ENCODE measurements around the gene CYP46A1.

Gene CYP46A1

GRCh38 chr14:99733540-99734405 is 49.7 kb downstream of the CYP46A1 start:
- no peak overlapping the region for H3K9ac ChIP-seq (ENCODE audit: low read length)
- H3K4me3 ChIP-seq (ENCODE audit: low read length): no peak overlapping the region
- H3K36me3 ChIP-seq (ENCODE audit: control insufficient read depth, insufficient read depth, low read length): no peaks in the 10 kb centered on the region
- H3K4me1 ChIP-seq (ENCODE audit: control insufficient read depth, insufficient read depth, low read length): peaks cover 17% of the 10 kb centered on the region
- H3K27ac ChIP-seq (ENCODE audit: low read depth, low read length): no peak overlapping the region
- H3K27me3 ChIP-seq (ENCODE audit: control insufficient read depth, insufficient read depth, low read length): no peaks in the 10 kb centered on the region

DNA sequence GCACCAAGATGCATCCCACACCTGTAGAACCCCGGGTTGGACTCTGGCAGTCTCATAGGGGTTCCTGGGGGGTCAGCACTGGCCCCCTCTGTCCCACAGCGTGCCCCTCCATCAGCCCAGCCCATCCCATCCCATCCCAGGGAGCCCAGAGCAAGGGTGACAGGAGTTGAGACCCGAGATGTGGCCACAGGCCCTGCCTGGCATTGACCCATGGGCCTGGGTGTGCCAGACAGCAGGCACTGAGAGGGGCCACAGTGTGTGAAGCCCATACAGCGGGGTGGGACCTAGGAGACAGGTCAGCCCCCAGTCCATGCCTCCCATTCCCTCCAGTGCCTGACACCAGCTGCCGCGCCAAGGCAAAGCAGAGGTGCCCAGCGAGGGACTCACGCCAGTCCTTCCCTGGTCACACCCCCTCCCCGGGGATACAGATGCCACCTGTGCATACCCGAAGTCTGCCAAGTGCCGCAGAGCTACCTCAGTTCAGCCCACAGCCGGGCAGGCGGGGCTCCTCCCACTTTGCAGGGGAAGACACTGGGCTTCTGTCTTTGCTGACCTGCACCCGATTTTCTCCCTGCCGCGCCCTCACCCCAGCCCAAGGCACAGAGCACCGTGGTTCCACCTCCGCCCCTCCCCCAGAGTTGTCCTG is 50.4 kb downstream of the CYP46A1 start:
- Histone ChIP-seq H3K4me1 (ENCODE audit: control insufficient read depth, insufficient read depth, low read length) (peaks cover 17% of the 10 kb centered on the region), H3K4me3 (ENCODE audit: low read length) (no peak overlapping the region), H3K27me3 (ENCODE audit: control insufficient read depth, insufficient read depth, low read length) (no peaks in the 10 kb centered on the region), H3K27ac (ENCODE audit: low read depth, low read length) (no peak overlapping the region), H3K9ac (ENCODE audit: low read length) (no peak overlapping the region), H3K36me3 (ENCODE audit: control insufficient read depth, insufficient read depth, low read length) (no peaks in the 10 kb centered on the region)

DNA sequence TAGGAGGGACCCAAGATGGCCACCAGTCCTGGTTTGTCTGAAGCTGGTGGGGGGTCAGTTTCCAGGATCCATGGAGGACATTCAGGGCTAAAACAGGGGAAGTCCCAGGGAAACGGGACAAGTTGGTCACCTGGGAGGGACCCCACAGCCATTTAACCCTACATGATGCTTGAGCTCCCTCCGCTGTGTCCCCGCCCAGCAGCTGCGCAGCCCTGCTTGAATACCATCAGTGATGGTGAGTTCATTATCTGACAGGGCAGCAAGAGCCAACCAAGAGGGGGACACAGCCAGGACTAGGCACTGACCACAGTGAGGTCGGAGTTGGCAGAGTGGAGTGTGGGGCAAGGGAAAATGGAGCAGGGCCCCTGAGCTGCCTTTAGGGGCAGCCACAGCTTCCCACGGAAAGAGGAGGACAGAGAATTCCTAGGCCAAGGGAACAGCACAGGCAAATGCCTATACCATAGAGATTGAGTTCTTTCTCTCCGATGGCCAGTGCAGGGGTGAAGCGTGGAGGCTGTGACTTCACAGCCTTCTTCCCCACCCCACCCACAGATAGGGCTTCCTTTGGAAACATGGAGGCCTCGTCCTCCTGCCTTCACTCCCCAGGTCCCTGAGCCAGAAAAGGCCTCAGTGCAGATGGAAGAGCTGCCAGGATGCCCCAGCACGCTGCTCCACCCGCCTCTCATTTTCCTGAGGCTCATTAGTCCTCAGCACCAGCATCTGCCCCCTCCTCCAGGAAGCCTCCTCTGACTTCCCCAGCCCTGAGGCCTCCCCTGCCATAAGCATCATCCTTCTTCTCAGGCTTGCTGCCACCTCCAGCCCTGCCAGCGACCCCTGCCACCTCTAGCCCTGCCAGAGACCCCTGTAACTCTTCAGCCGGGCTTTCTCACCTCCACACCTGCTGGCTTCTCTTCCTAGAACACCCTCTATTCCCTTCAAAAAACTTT is 51.4 kb downstream of the CYP46A1 start:
- Histone ChIP-seq H3K36me3 (ENCODE audit: control insufficient read depth, insufficient read depth, low read length) (no peaks in the 10 kb centered on the region), H3K27ac (ENCODE audit: low read depth, low read length) (no peak overlapping the region), H3K4me1 (ENCODE audit: control insufficient read depth, insufficient read depth, low read length) (peaks cover 22% of the 10 kb centered on the region), H3K4me3 (ENCODE audit: low read length) (no peak overlapping the region), H3K9ac (ENCODE audit: low read length) (no peak overlapping the region), H3K27me3 (ENCODE audit: control insufficient read depth, insufficient read depth, low read length) (no peaks in the 10 kb centered on the region)

- Histone ChIP-seq H3K4me3 (ENCODE audit: low read length) (peak overlapping the region; percentile 69), H3K36me3 (ENCODE audit: control insufficient read depth, insufficient read depth, low read length) (no peaks in the 10 kb centered on the region), H3K27ac (ENCODE audit: low read depth, low read length) (peak overlapping the region; percentile 84), H3K27me3 (ENCODE audit: control insufficient read depth, insufficient read depth, low read length) (no peaks in the 10 kb centered on the region), H3K4me1 (ENCODE audit: control insufficient read depth, insufficient read depth, low read length) (peaks cover 22% of the 10 kb centered on the region), H3K9ac (ENCODE audit: low read length) (no peak overlapping the region)
These were observed 52.7 kb downstream of the CYP46A1 start for GRCh38 chr14:99736603-99737371.

DNA sequence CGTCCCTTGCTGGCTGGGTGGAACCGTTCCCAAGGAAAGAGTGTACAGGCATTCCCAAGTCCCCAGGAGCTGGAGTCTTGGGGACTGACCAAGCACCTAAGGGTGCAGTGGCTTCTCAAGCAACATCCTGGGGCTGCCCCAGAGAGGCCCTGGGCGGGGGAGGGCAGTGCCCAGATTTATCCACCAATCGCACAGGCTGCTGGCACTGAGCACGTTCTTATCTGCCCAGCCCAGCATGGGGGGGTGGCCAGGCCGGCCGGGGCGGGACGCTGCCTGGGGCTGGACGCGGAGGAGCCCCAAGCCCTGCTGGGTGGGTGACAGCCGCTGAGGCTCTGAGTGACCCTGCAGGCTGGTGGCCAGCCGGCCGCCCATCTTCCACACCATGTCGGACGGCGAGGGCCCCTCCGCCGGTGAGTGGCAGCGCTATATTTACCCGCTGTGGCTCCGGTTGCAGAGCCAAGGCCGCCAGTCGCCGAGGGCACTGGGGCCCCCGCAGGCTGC is 53.4 kb downstream of the CYP46A1 start:
- H3K27me3 ChIP-seq (ENCODE audit: control insufficient read depth, insufficient read depth, low read length): no peaks in the 10 kb centered on the region
- H3K9ac ChIP-seq (ENCODE audit: low read length): no peak overlapping the region
- peak overlapping the region; percentile 84 for H3K27ac ChIP-seq (ENCODE audit: low read depth, low read length)
- H3K36me3 ChIP-seq (ENCODE audit: control insufficient read depth, insufficient read depth, low read length): no peaks in the 10 kb centered on the region
- peaks cover 22% of the 10 kb centered on the region for H3K4me1 ChIP-seq (ENCODE audit: control insufficient read depth, insufficient read depth, low read length)
- peak overlapping the region; percentile 69 for H3K4me3 ChIP-seq (ENCODE audit: low read length)

DNA sequence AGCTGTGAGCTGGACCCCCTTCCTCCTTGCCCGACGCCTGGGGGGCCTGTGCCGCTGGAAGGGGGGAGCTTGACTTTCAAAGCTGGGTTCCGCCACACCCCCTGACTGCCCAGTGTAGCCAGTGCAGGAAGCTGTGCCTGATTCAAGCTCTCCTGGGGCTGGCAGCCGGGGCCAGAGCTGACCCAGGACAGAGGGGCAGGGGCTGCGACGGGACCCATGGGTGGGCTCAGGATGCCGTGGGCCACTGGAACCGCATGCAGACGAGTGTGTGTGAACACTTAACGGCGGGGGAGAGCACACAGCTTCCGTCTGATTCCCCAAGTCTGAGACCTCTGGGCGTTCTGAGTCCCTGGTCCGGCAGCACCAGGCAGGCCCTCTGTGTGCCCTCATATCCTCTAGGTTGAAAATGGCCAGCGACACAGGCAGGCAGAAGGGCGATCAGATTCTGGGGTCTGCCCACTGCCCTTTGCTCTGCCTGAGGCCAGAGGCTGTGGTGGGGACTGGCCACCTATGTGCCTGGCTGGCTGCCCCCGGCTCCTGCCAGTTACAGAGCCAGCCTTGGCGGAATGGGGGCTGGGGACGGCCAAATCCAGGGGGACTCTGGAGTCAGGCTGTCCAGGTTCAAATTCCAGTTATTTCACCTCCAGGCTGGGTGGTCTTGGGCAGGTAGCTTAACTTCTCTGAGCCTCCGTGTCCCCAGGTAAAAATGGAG is 54.0 kb downstream of the CYP46A1 start:
- Histone ChIP-seq H3K27ac (ENCODE audit: low read depth, low read length) (peak overlapping the region; percentile 84), H3K4me1 (ENCODE audit: control insufficient read depth, insufficient read depth, low read length) (peaks cover 22% of the 10 kb centered on the region), H3K4me3 (ENCODE audit: low read length) (peak overlapping the region; percentile 69)

DNA sequence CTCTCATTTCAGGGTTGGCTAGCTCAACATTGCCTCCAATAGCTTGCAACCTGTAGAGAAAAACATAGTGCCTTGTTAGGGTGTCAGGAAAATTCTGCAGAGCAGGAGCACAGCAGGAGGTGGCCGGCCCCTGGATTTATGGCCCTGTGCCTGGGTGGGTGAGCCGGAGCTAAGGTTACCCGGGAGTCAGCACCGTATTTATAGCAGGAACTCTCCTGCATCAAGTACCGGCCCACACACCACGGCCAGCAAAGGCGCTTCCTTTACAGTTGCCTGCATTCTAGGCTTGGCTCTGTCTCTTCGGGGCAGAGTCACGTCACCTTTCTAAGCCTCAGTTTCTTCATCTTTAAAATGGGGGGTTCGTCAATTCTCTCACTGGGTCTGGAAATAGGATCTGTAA is 56.3 kb downstream of the CYP46A1 start:
- Histone ChIP-seq H3K9ac (ENCODE audit: low read length) (no peak overlapping the region), H3K27me3 (ENCODE audit: control insufficient read depth, insufficient read depth, low read length) (no peaks in the 10 kb centered on the region), H3K4me1 (ENCODE audit: control insufficient read depth, insufficient read depth, low read length) (peaks cover 25% of the 10 kb centered on the region), H3K4me3 (ENCODE audit: low read length) (no peak overlapping the region), H3K27ac (ENCODE audit: low read depth, low read length) (peak overlapping the region; percentile 84), H3K36me3 (ENCODE audit: control insufficient read depth, insufficient read depth, low read length) (no peaks in the 10 kb centered on the region)

More for the DNA sequence above, 54.0 kb downstream of the CYP46A1 start:
- H3K36me3 ChIP-seq (ENCODE audit: control insufficient read depth, insufficient read depth, low read length): no peaks in the 10 kb centered on the region
- H3K9ac ChIP-seq (ENCODE audit: low read length): no peak overlapping the region
- H3K27me3 ChIP-seq (ENCODE audit: control insufficient read depth, insufficient read depth, low read length): no peaks in the 10 kb centered on the region

DNA sequence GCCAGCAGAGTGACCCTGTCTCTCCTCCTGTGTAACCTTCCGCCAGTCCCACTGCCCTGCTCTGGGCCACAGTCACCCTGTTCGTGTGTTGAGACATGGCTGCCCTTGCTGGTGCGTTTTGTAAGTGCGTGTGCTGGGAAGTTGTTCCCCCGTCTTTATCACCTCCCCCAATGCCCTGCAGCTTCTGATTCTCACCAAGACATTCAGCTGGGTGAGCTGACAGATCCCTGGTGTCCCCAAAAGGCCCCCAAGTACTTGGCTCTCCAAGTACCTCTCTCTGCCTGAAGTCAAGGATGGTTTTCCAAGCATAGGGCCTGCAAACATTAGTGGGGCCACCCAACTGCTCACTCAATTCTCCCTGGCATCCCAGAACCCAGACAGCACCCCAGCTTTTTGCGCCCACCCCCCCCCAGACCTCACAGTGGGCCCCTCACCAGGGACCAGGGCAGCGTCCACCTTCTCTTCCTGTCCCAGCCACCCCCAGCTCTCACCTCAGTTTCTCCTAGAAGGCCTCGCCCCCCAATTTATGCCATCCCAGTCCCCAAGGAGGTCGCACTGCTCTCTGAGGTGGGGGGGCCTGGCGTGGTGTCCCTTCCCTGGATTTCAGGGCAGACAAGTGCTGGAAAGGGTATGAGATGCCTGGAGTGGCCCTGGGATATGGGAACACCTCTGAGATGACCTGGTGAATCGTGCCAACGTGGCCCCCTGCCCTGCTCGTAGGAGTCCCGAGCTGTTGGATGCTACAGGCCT is 57.3 kb downstream of the CYP46A1 start:
- Histone ChIP-seq H3K27me3 (ENCODE audit: control insufficient read depth, insufficient read depth, low read length) (no peaks in the 10 kb centered on the region), H3K9ac (ENCODE audit: low read length) (no peak overlapping the region), H3K4me1 (ENCODE audit: control insufficient read depth, insufficient read depth, low read length) (peaks cover 33% of the 10 kb centered on the region), H3K4me3 (ENCODE audit: low read length) (no peak overlapping the region), H3K36me3 (ENCODE audit: control insufficient read depth, insufficient read depth, low read length) (no peaks in the 10 kb centered on the region), H3K27ac (ENCODE audit: low read depth, low read length) (peak overlapping the region; percentile 84)

DNA sequence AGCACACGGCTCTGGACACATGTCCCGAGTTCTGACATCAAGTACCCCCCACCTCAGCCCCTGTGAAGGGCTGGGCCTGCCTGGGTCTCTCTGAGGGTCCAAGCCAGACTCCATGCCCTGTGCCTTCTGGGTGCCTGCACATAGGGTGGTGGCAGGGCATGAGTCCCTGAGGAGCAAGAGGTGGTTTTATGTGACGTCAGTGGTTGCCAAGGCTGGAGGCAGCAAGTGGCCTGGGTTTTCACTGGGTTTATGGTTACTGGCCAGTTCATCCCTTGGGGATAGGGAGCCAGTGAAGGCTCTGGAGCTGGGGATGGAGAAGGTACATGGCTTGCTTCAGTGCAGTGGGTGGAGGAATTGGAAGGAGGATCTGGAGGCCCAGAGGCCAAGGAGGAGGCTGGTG is 58.0 kb downstream of the CYP46A1 start:
- no peak overlapping the region for H3K9ac ChIP-seq (ENCODE audit: low read length)
- peak overlapping the region; percentile 84 for H3K27ac ChIP-seq (ENCODE audit: low read depth, low read length)
- no peaks in the 10 kb centered on the region for H3K27me3 ChIP-seq (ENCODE audit: control insufficient read depth, insufficient read depth, low read length)
- no peaks in the 10 kb centered on the region for H3K36me3 ChIP-seq (ENCODE audit: control insufficient read depth, insufficient read depth, low read length)
- no peak overlapping the region for H3K4me3 ChIP-seq (ENCODE audit: low read length)
- peaks cover 34% of the 10 kb centered on the region for H3K4me1 ChIP-seq (ENCODE audit: control insufficient read depth, insufficient read depth, low read length)

DNA sequence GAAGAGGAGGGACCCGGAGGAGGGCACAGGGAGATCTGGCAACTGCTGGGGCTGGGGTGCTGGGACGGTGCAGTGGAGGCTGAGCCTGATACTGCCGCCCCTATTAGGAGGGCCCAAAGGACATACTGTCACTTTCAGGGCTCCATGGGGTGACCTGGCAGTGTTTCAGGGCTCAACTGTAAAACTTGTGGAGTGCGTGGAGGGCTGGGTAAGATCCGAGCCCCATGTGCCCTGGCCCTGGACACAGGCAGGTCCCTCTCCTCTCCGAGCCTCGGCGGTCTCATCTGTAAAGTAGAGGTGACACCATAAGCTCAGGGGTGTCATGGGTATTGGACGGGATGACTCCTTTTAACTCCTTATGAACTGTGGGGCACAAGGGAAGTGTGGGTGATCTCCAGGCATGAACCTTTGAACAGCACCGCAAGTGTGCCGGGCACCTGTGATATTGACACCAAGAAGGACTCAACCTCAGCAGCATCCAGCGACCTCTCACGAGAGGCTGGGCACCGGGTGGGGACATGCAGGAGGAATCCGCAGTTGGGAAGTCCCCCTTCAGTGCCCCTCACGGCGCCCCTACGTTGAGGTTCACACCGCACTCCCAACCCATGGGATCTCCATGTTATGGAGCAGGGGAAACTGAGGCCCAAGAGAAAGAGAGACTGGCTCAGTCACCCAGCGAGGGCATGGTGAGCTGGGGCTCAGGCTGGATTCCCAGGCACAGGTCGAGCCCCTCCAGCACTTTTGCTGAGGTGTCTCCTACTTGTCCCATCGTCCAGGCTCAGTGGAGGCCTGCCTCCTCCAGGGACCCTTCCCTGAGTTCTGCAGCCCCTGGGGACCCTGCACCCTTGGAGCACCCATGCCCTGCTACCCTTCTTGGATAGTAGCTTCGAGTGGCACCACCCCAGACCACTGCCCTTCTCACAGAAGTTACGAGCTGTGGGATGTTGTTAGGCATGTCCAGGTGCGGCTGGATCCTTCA is 58.7 kb downstream of the CYP46A1 start:
- Histone ChIP-seq H3K36me3 (ENCODE audit: control insufficient read depth, insufficient read depth, low read length) (no peaks in the 10 kb centered on the region), H3K4me3 (ENCODE audit: low read length) (no peak overlapping the region), H3K9ac (ENCODE audit: low read length) (no peak overlapping the region), H3K27me3 (ENCODE audit: control insufficient read depth, insufficient read depth, low read length) (no peaks in the 10 kb centered on the region), H3K4me1 (ENCODE audit: control insufficient read depth, insufficient read depth, low read length) (peaks cover 30% of the 10 kb centered on the region), H3K27ac (ENCODE audit: low read depth, low read length) (no peak overlapping the region)

All from rectal smooth muscle tissue (tissue), 1 donor.